ENCODE data around the gene GIT2. TPM values are rescaled to one million over a fixed set of nuclear protein-coding genes. Genes with fewer than 3 reads are reported as not detected.
"Not testable (repeated sequence)": the region's sequence is repeated elsewhere in the genome, so short reads cannot be mapped to it uniquely, and the experiment has no call there.

GIT2 gene
- polyA plus RNA-seq, 4 donors = 26.5 to 55.1 (median 42.4) TPM

DNA sequence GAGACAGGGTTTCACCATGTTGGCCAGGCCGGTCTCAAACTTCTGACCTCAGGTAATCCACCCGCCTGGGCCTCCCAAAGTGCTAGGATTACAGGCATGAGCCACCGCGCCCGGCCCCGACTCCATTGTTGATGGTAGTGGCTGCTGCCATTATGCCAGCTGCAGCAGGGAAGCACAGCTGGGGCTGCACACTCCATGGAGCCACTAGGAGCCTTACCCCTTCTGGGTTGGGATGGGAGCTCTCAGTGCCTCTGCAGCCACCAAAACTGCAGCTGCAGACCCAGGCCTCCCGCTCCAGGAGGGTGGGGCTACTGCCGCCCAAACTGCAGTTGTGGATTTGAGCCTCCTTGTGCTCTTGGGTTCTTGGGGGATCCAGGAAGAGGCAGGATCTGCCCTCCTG lies 70.2 kb downstream of the GIT2 start:
- no peak for DNase-seq (ENCODE audit: low read depth in 4 of 4, low spot score in 2 of 4)

- DNase-seq (ENCODE audit: low read depth in 4 of 4, low spot score in 2 of 4) = no peak
These were observed 70.9 kb downstream of the GIT2 start for GRCh38 chr12:109925185-109925840.

- DNase-seq (ENCODE audit: low read depth in 4 of 4, low spot score in 2 of 4) = no peak
These were observed 72.5 kb downstream of the GIT2 start for GRCh38 chr12:109923481-109924245.

- DNase-seq (ENCODE audit: low read depth in 4 of 4, low spot score in 2 of 4) = no peak
These were observed 73.1 kb downstream of the GIT2 start for GRCh38 chr12:109923038-109923437.

- DNase-seq (ENCODE audit: low read depth in 4 of 4, low spot score in 2 of 4) = no peak
These were observed 74.2 kb downstream of the GIT2 start for GRCh38 chr12:109921982-109922381.

- no peak for DNase-seq (ENCODE audit: low read depth in 4 of 4, low spot score in 2 of 4)
These were observed 75.8 kb downstream of the GIT2 start for GRCh38 chr12:109920261-109920780.

- DNase-seq (ENCODE audit: low read depth in 4 of 4, low spot score in 2 of 4) = no peak
These were observed 76.7 kb downstream of the GIT2 start for GRCh38 chr12:109919456-109919855.

GRCh38 chr12:109916045-109916444 lies 80.1 kb downstream of the GIT2 start:
- DNase-seq (ENCODE audit: low read depth in 4 of 4, low spot score in 2 of 4) = no peak

- DNase-seq (ENCODE audit: low read depth in 4 of 4, low spot score in 2 of 4) = no peak
These were observed 80.8 kb downstream of the GIT2 start for GRCh38 chr12:109915171-109916040.

DNA sequence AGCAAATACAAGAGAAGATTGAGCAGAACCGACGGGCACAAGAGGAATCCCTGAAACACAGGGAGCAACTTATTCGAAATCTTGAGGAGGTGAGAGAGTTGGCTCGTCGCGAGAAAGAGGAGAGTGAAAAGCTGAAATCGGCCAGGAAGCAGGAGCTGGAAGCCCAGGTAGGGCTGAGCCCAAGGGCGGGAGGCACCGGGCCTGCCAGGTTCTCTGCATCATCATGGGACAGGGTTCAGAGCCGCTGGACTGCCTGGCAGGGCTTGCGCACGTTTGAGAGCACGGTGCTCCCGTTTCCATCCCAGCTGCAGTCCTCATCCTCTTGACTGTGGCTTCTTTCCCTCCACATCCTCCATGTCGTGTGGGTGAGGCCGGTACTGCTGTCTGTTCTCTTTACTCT lies 81.7 kb downstream of the GIT2 start:
- DNase-seq (ENCODE audit: low read depth in 4 of 4, low spot score in 2 of 4) = no peak

GRCh38 chr12:109912855-109913321 lies 83.3 kb downstream of the GIT2 start:
- no peak for DNase-seq (ENCODE audit: low read depth in 4 of 4, low spot score in 2 of 4)

DNA sequence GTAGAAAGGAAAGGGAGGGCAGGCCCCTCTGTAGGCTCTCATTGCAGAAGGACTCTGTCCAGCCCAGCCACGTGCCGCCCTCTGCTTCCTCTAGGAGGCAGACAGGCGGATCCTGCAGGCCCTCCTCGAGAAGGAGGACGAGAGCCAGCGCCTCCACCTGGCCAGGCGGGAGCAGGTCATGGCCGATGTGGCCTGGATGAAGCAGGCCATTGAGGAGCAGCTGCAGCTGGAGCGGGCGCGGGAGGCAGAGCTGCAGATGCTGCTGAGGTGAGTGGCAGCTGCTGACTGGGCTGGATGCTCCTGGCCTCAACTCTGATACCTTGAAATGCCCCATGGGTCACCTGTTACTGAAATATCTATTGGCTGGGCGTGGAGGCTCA lies 85.2 kb downstream of the GIT2 start:
- no peak for DNase-seq (ENCODE audit: low read depth in 4 of 4, low spot score in 2 of 4)

- DNase-seq (ENCODE audit: low read depth in 4 of 4, low spot score in 2 of 4) = no peak
These were observed 85.8 kb downstream of the GIT2 start for GRCh38 chr12:109910254-109910968.

DNA sequence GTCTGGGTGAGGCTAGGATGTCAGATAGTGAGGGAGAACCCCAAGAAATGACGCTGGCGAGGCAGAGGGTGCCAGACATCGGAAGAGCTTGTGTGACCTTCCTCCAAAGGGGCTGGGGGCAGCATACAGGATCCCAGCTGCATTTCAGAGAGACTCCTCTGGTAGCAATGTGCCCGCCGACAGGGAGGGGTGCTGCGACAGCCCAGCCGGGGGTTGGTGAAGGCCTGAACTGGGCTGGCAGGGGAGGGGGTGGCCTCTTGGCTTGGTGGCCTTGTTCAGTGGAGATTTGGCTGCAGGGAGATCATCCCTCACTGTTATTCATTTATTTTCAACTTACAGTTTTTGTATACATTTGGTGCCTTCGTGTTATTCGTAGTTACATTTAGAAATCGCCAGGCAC lies 90.9 kb downstream of the GIT2 start:
- no peak for DNase-seq (ENCODE audit: low read depth in 4 of 4, low spot score in 2 of 4)

GRCh38 chr12:109902891-109903418 lies 93.2 kb downstream of the GIT2 start:
- no peak for DNase-seq (ENCODE audit: low read depth in 4 of 4, low spot score in 2 of 4)

DNA sequence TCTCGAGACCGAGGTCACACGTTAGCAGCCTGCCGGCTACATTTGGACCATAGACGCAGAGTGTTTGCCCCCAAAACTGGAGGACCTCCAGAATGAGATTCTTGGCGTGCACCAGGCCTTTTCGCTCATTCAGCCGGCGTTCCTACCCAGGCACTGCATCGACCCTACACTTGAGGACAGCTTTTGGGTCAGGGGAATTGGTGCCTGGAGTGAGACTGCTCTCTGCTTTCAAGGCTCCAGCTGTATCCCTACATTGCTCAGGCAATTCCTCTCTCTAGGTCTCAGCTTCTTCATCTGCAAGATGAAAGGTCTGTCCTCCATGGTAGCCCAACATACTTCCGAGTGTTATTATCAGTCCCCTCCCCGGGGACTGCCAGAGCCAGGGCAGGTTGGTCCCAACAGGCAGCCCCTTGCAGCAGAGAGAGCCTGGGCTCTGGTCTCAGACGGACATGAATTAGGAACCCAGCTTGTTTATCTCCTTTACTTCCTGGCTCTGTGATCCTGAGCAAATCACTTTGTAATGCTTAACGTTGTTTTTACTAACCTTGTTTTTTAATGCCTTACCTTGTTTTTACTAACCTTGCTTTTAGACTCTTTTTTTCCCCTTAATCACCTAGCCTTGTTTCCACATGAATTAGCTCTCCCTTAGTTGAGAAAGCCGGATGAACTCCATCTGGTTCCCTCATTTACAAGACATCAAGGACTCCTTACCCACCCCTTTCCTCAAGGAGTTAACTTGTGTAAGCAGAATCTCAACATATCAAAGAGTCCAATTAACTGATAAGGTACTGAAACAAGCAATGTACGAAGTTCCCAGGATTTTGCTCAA lies 95.2 kb downstream of the GIT2 start:
- DNase-seq (ENCODE audit: low read depth in 4 of 4, low spot score in 2 of 4) = no peak

DNA sequence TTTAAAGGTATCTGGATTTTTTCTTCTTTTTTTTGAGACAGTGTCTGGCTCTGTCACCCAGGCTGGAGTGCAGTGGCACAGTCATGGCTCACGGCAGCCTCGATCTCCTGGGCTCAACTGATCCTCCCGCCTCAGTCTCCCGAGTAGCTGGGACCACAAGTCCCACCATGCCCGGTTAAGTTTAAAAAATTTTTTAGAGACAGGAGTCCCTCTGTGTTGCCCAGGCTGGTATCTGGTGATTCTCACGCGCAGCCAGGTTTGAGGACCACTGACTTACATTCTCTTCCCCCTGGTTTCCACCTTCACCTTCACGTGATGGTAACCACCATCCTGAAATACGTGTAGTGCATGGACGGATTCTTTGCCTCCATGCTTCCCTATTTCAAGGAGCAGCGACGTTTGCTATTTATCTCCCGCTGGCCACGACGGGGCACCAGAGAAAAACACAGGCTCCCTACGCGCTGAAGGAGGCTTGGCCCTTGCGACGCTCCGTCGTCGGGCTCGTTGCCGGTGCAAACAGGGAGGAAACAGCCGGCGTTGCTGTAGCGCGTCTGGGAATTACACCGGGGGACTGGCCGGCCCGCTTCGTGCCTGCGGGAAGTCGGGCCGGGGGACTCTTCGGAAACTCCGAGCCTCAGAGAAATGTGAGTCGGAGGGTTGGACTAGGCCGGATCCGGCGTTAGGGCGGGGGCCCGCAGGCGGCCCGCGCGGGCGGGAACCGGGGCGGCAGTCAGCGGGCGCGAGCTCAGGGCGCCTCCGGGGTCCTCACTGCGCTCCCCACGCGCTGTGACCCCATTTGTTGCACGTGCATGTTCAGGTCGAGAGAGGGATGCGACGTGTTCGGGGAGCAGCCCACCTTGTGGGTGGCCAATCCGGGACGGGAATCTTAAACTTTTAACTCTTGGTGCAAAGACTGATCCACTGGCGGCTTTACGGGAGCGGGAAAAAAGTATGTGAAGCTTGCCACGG lies 96.1 kb downstream of the GIT2 start, which contains the start of gene TCHP:
Gene TCHP (plus strand): TSS at position 492 of the 969 bp plus-strand sequence. CDS start 2,753 bp downstream, outside the sequence.
- peak; percentile 70 to 85 (median 75) for DNase-seq (ENCODE audit: low read depth in 4 of 4, low spot score in 2 of 4)

GRCh38 chr12:109899345-109899744 lies 96.8 kb downstream of the GIT2 start:
- DNase-seq (ENCODE audit: low read depth in 4 of 4, low spot score in 2 of 4) = not testable (repeated sequence)
